Caki2 (cell line): ENCODE measurements around the gene FGFRL1. TPM values are rescaled to one million over a fixed set of nuclear protein-coding genes. Genes with fewer than 3 reads are reported as not detected.
A peak's percentile ranks its signal among the peaks of the same experiment; 100 is the strongest.
"Not testable (repeated sequence)": the region's sequence is repeated elsewhere in the genome, so short reads cannot be mapped to it uniquely, and the experiment has no call there.

Experiments used
- DNase-seq: peaks from one replicate; pipeline ENCODE4 v3.0.0-alpha.2; 2015; ENCODE audit warnings: low read depth
- in situ Hi-C: cut with HindIII; loops from 2 replicates; pipeline ENCODE4 v1.10.0; 2016; ENCODE audit warnings: low sequenced_read_pairs, low pct_unique_long_range_greater_than_20kb, mixed read lengths
- total RNA-seq: library from RNA; depleted of rRNA; stranded (reverse); fragments of >200 nt; shearing (Covaris generic); gene quantifications from 2 replicates; pipeline ENCODE4 v1.2.3, GENCODE V29; 2014; ENCODE audit warnings: low replicate concordance

Gene FGFRL1
- total RNA-seq, 1 experiment from 2014 or later: 70.9 TPM

- DNase-seq: no peak
- in situ Hi-C loops: no loop called here
These were observed 31.1 kb downstream of the FGFRL1 start for GRCh38 chr4:1042352-1043055.

GRCh38 chr4:1043162-1043561 lies 31.7 kb downstream of the FGFRL1 start:
- in situ Hi-C loops: no loop called here
- no peak for DNase-seq

DNA sequence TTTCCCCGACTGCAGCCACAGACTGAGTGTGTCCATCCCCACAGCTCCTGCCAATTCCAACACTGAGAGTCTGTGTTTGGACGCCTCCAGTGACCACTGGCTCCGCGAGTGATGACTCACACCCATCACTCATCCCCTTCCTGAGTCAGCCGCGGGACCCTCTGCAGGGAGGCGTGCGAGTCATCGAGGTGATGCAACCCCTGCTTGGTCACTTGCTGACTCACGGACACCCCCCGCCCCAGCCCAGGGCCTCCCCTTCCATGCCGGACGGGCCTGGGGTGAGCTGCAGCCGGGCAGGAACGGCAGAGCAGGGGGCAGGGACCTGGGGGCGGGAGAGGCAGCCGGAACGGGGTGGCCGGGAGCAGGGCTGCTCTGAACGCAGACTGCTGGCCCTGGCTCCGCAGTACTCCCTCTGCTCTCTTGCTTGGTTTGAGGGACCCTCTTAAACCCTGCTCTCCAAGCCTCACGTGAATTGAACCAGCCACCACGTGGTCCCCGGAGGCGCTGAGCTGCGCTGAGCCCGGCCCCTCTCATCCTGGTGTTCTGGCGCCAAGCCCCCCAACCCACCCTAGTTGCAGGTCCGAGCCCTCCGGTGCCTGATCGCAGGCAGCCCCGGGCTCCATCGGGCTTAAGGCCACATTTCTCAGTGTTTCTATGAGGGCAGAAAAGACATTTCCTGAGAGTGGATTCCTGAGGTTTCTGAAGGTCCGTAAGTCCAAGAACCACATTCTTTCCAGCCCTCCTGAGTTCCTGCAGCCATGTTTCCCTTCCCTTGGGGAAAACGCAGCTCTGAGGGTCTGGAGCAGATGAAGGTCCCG lies 32.4 kb downstream of the FGFRL1 start:
- in situ Hi-C loops: no loop called here
- peak; percentile 97 for DNase-seq

- in situ Hi-C loops: no loop called here
- no peak for DNase-seq
These were observed 33.2 kb downstream of the FGFRL1 start for GRCh38 chr4:1044469-1045192.

DNA sequence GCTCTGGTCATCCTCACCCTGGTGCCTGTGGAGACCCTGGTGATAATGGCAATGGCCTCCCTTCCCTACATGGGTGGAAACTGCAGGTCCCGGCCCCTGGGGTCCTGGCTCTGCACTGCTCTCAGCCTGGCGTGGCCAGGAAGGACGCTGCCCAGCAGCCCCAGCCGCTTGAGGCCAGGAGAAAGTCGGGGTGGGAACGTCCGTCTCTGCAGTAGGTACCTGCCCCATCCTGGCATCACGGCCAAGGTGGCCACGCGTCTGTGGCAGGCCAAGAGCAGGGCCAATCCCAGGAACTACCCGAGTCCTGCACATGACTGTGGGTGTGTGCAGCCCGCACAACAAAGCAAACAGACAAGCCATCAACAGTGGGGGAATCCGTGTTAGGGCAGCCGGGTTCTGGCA lies 33.8 kb downstream of the FGFRL1 start:
- no peak for DNase-seq
- in situ Hi-C loops: no loop called here

DNA sequence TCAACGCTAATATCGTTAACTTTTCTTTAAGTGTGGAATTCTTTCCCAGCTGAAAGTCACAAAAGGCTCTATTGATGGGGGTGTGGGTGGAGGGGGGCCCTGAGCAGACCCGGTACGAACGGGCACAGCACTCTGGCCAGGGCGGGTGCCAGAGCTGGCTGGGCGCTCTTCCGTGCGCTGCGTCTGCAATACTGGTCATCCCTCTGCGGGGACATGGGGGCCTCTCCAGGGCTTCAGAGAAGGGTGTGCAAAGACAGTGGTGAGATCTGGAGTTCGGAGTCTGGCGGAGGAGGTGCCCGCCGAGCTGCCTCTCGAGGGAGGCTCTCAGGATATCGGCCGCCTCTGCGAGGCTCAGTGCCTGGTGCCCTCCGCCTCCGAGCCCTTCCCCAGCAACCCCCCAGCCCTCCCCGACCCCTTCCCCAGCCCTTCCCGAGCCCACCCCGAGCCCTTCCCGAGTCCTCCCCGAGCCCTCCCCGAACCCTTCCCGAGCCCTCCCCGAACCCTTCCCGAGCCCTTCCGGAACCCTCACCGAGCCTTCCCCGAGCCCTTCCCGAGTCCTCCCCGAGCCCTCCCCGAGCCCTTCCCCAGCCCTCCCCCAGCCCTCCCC lies 34.3 kb downstream of the FGFRL1 start:
- in situ Hi-C loops: no loop called here
- DNase-seq: no peak

GRCh38 chr4:1046581-1047011 lies 35.2 kb downstream of the FGFRL1 start:
- in situ Hi-C loops: not testable (repeated sequence)
- DNase-seq: peak; percentile 47

DNA sequence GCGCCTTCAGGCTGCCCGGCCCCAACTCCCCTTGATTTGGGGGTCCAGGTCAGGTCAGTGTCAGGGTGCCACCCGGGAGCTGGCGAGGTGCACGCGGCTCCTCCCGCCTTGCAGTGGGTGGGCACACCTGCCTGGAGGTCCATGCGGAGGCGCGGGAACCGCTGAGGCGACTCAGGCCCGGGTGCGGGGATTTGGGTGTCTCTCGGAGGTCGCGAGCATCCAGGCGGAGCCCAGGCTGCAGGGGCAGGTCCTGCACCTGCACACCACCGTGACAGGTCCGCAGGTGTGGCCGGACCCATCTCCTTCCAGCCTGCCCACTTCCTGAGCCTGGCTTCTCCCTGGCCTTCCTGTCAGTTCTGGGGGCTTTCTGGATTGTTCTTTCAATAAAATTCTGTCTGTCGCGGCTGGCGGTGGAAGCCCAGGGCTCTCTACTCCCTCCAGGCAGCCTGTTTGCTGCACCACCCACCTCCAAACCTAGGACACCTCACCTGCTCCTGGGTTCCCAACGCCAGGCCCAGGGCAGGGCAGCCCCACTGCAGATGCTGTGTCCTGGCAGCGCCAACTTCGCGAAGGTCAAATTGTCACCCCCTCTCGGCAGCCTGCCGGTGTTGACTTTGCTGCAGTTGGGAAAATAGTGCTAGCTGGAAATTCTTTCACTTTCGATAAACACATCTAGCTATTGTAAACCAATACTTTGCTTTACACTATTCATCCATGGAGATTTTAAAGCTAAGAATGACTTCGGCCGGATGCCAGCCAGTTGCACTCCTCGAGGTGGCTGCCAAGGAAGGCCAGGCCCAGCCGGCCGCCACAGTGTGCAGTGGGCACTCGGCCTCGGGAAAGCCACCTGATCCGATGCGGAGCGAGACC lies 35.9 kb downstream of the FGFRL1 start:
- DNase-seq: no peak
- in situ Hi-C loops: no loop called here

DNA sequence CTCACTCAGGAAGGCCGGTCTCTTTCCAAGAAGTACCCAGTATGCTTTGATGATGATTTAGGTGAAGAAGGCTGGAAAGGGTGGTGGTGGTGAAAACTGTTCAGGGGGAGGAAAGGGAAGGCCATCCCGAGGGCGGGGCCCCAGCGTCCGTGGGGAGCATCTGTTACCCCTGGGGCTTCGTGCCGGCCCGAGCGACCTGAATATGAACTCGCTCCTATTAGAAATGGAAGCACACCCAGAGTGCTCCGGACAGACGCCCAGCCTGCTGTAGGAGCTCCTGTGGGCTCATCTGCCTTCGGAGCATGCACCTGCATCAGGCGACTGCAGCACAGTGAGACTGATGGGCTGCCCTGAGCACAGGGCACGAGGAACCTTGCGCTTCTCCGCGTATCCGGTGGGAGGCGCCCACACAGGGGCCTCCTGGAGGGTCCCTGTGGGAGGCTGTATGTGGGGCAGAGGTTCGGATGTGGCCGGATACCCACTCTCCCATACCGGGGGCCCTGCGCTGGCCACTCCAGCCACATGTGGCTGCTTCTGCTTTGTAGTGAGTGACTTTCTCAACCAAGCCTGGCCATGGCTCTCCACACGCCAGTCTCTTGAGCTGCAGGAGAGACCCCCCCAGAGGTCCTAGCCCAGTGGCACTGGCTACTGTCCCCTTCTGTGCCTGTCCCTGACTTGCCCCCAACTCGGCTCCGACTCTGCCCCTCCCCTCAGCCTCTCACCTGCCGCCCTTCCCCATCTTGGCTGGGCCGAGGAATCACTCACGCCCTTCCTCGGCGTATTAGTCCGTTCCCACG lies 36.7 kb downstream of the FGFRL1 start:
- DNase-seq: no peak
- in situ Hi-C loops: no loop called here

- in situ Hi-C loops: no loop called here
- no peak for DNase-seq
These were observed 37.6 kb downstream of the FGFRL1 start for GRCh38 chr4:1048773-1049590.

DNA sequence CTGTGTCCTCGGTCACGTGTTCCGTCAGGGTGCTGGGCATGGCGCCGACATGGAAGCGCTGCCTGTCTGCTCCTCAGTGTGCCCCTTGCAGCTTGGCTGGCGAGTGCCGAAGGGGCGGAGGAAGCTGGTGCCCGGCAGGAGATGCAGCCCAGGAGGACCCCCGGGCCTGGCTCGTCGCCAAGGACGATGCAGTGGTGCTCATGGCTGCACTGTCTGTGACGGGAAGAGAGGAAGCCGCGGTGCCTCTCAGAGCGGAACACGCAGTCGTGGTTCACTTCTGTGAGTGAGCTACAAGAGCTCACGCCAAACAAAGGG lies 38.1 kb downstream of the FGFRL1 start:
- no peak for DNase-seq
- in situ Hi-C loops: no loop called here

DNA sequence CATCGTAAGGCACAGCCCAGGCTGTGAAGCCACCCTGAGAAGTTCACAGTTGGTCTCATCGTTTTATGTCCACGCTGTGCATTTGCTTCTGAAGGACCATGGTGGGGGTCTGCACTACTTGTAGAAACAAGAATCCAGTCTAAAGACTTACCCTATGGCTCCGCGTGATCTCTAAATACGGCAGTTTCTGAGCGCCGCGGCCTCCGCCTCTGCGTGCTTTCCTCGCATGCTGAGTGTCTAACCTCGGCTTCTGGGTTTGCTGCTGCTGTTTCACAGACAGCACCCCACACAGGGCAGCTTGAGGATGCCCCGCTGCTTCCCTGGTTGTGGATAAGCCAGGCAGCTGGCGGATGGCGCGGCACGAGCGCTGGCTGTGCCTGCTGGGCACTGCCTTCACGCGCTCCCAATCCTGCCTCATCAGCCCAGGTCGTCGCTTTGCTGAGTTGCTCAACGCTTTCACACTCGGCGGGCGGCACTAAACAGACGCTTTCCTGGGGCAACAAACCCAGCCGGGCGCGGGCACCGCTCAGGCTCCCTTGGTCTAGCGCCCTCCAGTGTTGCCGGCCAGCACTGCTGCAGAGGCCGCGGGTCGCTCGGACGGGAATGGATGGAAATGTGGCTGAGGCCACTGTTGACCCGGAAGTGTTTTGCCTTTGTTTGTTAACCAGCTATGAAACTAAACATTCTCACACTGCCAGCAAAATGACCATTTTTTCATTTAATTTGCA lies 39.2 kb downstream of the FGFRL1 start:
- DNase-seq: no peak
- in situ Hi-C loops: no loop called here

GRCh38 chr4:1051472-1051871 lies 40.0 kb downstream of the FGFRL1 start:
- DNase-seq: no peak
- in situ Hi-C loops: no loop called here

- no peak for DNase-seq
- in situ Hi-C loops: no loop called here
These were observed 40.8 kb downstream of the FGFRL1 start for GRCh38 chr4:1052231-1052671.

GRCh38 chr4:1053080-1053661 lies 41.7 kb downstream of the FGFRL1 start:
- in situ Hi-C loops: no loop called here
- no peak for DNase-seq
